Mesendoderm (in vitro differentiated cells): ENCODE results near the gene ARHGEF2.

Experiments
- DNase-seq: peaks from one replicate; pipeline ENCODE4 v3.0.0; 2013
- H2AK5ac ChIP-seq: 2 replicates; pipeline ENCODE4 v1.6.1; 2013; ENCODE audit warnings: low read length, inconsistent platforms
- H2BK120ac ChIP-seq: 2 replicates; pipeline ENCODE4 v1.6.1; 2013; ENCODE audit warnings: low read depth, mild to moderate bottlenecking, low read length, moderate library complexity, mixed read lengths
- H2BK15ac ChIP-seq: replicated peaks from 2 replicates; pipeline ENCODE4 v1.6.1; 2013; ENCODE audit warnings: low read depth, mild to moderate bottlenecking, moderate library complexity
- H2BK5ac ChIP-seq: 2 replicates; pipeline ENCODE4 v1.6.1; 2013; ENCODE audit warnings: low read length, inconsistent platforms
- H3K18ac ChIP-seq: 2 replicates; pipeline ENCODE4 v1.6.1; 2013; ENCODE audit warnings: mild to moderate bottlenecking, low read length, mixed read lengths
- H3K23ac ChIP-seq: one replicate; pipeline ENCODE4 v1.6.1; 2013; ENCODE audit warnings: low read length
- H3K27ac ChIP-seq: 2 replicates; pipeline ENCODE4 v1.5.1; 2013; ENCODE audit warnings: low read depth, mild to moderate bottlenecking, inconsistent platforms, low read length, moderate library complexity
- H3K27me3 ChIP-seq: 2 replicates; pipeline ENCODE4 v1.6.1; 2013; ENCODE audit warnings: low read length, control low read depth, mild to moderate bottlenecking, inconsistent platforms; ENCODE audit not compliant: insufficient read depth, poor library complexity
- H3K36me3 ChIP-seq: 2 replicates; pipeline ENCODE4 v1.6.1; 2013; ENCODE audit warnings: low read length, inconsistent platforms; ENCODE audit not compliant: control insufficient read depth, insufficient read depth
- H3K4ac ChIP-seq: one replicate; pipeline ENCODE4 v1.6.1; 2013; ENCODE audit warnings: low read depth, mild to moderate bottlenecking, low read length, moderate library complexity
- H3K4me1 ChIP-seq: 2 replicates; pipeline ENCODE4 v1.6.1; 2013; ENCODE audit warnings: low read depth, low read length, inconsistent platforms; ENCODE audit not compliant: control insufficient read depth
- H3K4me2 ChIP-seq: 2 replicates; pipeline ENCODE4 v1.6.1; 2013; ENCODE audit warnings: low read length
- H3K4me3 ChIP-seq: 2 replicates; pipeline ENCODE4 v1.5.1; 2013; ENCODE audit warnings: mild to moderate bottlenecking, low read length
- H3K56ac ChIP-seq: one replicate; pipeline ENCODE4 v1.6.1; 2013; ENCODE audit warnings: low read length
- H3K79me1 ChIP-seq: 2 replicates; pipeline ENCODE4 v1.6.1; 2013; ENCODE audit warnings: low read length, inconsistent platforms
- H3K79me2 ChIP-seq: 2 replicates; pipeline ENCODE4 v1.6.1; 2013; ENCODE audit warnings: mild to moderate bottlenecking, low read length; ENCODE audit not compliant: control insufficient read depth, insufficient read depth
- H3K9ac ChIP-seq: 2 replicates; pipeline ENCODE4 v1.6.1; 2013; ENCODE audit warnings: low read length, inconsistent platforms
- H4K5ac ChIP-seq: one replicate; pipeline ENCODE4 v1.6.1; 2013; ENCODE audit warnings: low read length
- H4K8ac ChIP-seq: one replicate; pipeline ENCODE4 v1.6.1; 2013; ENCODE audit warnings: low read depth, mild to moderate bottlenecking, control low read depth, low read length, moderate library complexity
- WGBS: extraction: QIAGEN DNeasy Blood & Tissue Kit; methylation state at CpG from one replicate; pipeline ENCODE4 v1.1.7; 2013; ENCODE audit warnings: low lambda C conversion rate, missing lambda C conversion rate; ENCODE audit not compliant: insufficient coverage; ENCODE audit errors: extremely low coverage; 5-methylcytosine and 5-hydroxymethylcytosine counted together

ARHGEF2 gene

GRCh38 chr1:155950829-155951228, 27.5 kb downstream of the ARHGEF2 start:
- no peak overlapping the region for H3K4ac ChIP-seq
- H3K23ac ChIP-seq = no peak overlapping the region
- no peak overlapping the region for H2BK15ac ChIP-seq
- H3K4me3 ChIP-seq = no peak overlapping the region
- no peak overlapping the region for H4K5ac ChIP-seq
- no peak overlapping the region for H2AK5ac ChIP-seq
- no peak overlapping the region for H2BK120ac ChIP-seq
- H4K8ac ChIP-seq = no peak overlapping the region
- no peak overlapping the region for H3K56ac ChIP-seq
- H3K27me3 ChIP-seq = no peaks in the 10 kb centered on the region
- H3K4me1 ChIP-seq = peaks cover 5% of the 10 kb centered on the region
- DNase-seq = no peak
- peaks cover 27% of the 10 kb centered on the region for H3K36me3 ChIP-seq
- H3K79me1 ChIP-seq = no peaks in the 10 kb centered on the region
- H3K27ac ChIP-seq = no peak overlapping the region
- H3K18ac ChIP-seq = no peak overlapping the region
- H3K4me2 ChIP-seq = no peak overlapping the region
- H3K79me2 ChIP-seq = no peaks in the 10 kb centered on the region
- no peak overlapping the region for H3K9ac ChIP-seq
- no peak overlapping the region for H2BK5ac ChIP-seq
- no CpG with 5 or more reads among the region's 27 CpGs for WGBS

- WGBS = no CpG with 5 or more reads among the region's 8 CpGs
These were observed 30.6 kb downstream of the ARHGEF2 start for GRCh38 chr1:155947741-155948140.

GRCh38 chr1:155947292-155947691, 31.1 kb downstream of the ARHGEF2 start:
- Histone ChIP-seq H3K56ac (no peak overlapping the region), H4K5ac (no peak overlapping the region), H4K8ac (no peak overlapping the region), H2BK5ac (no peak overlapping the region), H3K27me3 (no peaks in the 10 kb centered on the region), H3K79me1 (no peaks in the 10 kb centered on the region), H3K18ac (no peak overlapping the region), H3K27ac (no peak overlapping the region), H3K4me3 (no peak overlapping the region), H3K4me2 (no peak overlapping the region), H3K79me2 (no peaks in the 10 kb centered on the region), H3K4ac (no peak overlapping the region), H3K9ac (no peak overlapping the region), H2AK5ac (no peak overlapping the region), H2BK15ac (no peak overlapping the region), H3K23ac (no peak overlapping the region), H2BK120ac (no peak overlapping the region), H3K4me1 (peaks cover 5% of the 10 kb centered on the region), H3K36me3 (peaks cover 22% of the 10 kb centered on the region)
- no CpG with 5 or more reads among the region's 4 CpGs for WGBS
- no peak for DNase-seq

More at GRCh38 chr1:155947741-155948140, 30.6 kb downstream of the ARHGEF2 start:
- H3K36me3 ChIP-seq = peaks cover 24% of the 10 kb centered on the region
- H3K4me1 ChIP-seq = peaks cover 5% of the 10 kb centered on the region
- no peak overlapping the region for H2BK15ac ChIP-seq
- H3K79me2 ChIP-seq = no peaks in the 10 kb centered on the region
- H3K4me3 ChIP-seq = no peak overlapping the region
- no peak overlapping the region for H3K4me2 ChIP-seq
- no peak overlapping the region for H4K8ac ChIP-seq
- no peak overlapping the region for H2AK5ac ChIP-seq
- H3K27me3 ChIP-seq = no peaks in the 10 kb centered on the region
- H3K9ac ChIP-seq = no peak overlapping the region
- no peak overlapping the region for H4K5ac ChIP-seq
- H2BK120ac ChIP-seq = no peak overlapping the region
- H3K18ac ChIP-seq = no peak overlapping the region
- no peak overlapping the region for H3K56ac ChIP-seq
- no peak overlapping the region for H3K23ac ChIP-seq
- no peak for DNase-seq
- no peak overlapping the region for H3K27ac ChIP-seq
- H3K4ac ChIP-seq = no peak overlapping the region
- H3K79me1 ChIP-seq = no peaks in the 10 kb centered on the region
- no peak overlapping the region for H2BK5ac ChIP-seq

GRCh38 chr1:155946633-155947219, 31.6 kb downstream of the ARHGEF2 start:
- Histone ChIP-seq H4K5ac (no peak overlapping the region), H3K4me1 (peaks cover 5% of the 10 kb centered on the region), H3K4me2 (no peak overlapping the region), H4K8ac (no peak overlapping the region), H3K27ac (no peak overlapping the region), H2BK5ac (no peak overlapping the region), H3K56ac (no peak overlapping the region), H3K27me3 (no peaks in the 10 kb centered on the region), H3K18ac (no peak overlapping the region), H3K23ac (no peak overlapping the region), H2BK120ac (no peak overlapping the region), H3K4ac (no peak overlapping the region), H3K79me1 (no peaks in the 10 kb centered on the region), H3K36me3 (peaks cover 18% of the 10 kb centered on the region), H2AK5ac (no peak overlapping the region), H3K4me3 (no peak overlapping the region), H2BK15ac (no peak overlapping the region), H3K79me2 (no peaks in the 10 kb centered on the region), H3K9ac (no peak overlapping the region)
- no peak for DNase-seq
- WGBS = no CpG with 5 or more reads among the region's 8 CpGs

- Histone ChIP-seq H3K4me2 (no peak overlapping the region), H3K36me3 (peaks cover 5% of the 10 kb centered on the region), H2BK5ac (no peak overlapping the region), H4K8ac (no peak overlapping the region), H3K27ac (no peak overlapping the region), H4K5ac (no peak overlapping the region), H2AK5ac (no peak overlapping the region), H3K4ac (no peak overlapping the region), H3K4me1 (peaks cover 5% of the 10 kb centered on the region), H3K4me3 (no peak overlapping the region), H2BK120ac (no peak overlapping the region), H3K18ac (no peak overlapping the region), H3K23ac (no peak overlapping the region), H2BK15ac (no peak overlapping the region), H3K79me2 (no peaks in the 10 kb centered on the region), H3K9ac (no peak overlapping the region), H3K56ac (no peak overlapping the region), H3K79me1 (no peaks in the 10 kb centered on the region), H3K27me3 (no peaks in the 10 kb centered on the region)
- no peak for DNase-seq
- WGBS = no CpG with 5 or more reads among the region's 6 CpGs
These were observed 33.9 kb downstream of the ARHGEF2 start for GRCh38 chr1:155944444-155944799.

- H3K79me1 ChIP-seq = no peaks in the 10 kb centered on the region
- H3K36me3 ChIP-seq = peaks cover 5% of the 10 kb centered on the region
- no peak for DNase-seq
- no peak overlapping the region for H4K5ac ChIP-seq
- no peak overlapping the region for H3K9ac ChIP-seq
- peaks cover 5% of the 10 kb centered on the region for H3K4me1 ChIP-seq
- H3K23ac ChIP-seq = peak overlapping the region; percentile 39
- no peak overlapping the region for H2AK5ac ChIP-seq
- no peaks in the 10 kb centered on the region for H3K79me2 ChIP-seq
- no peak overlapping the region for H3K27ac ChIP-seq
- no peak overlapping the region for H3K4ac ChIP-seq
- no peak overlapping the region for H3K18ac ChIP-seq
- H2BK120ac ChIP-seq = no peak overlapping the region
- H2BK5ac ChIP-seq = no peak overlapping the region
- no peak overlapping the region for H4K8ac ChIP-seq
- no peak overlapping the region for H2BK15ac ChIP-seq
- H3K4me2 ChIP-seq = no peak overlapping the region
- WGBS = no CpG with 5 or more reads among the region's 11 CpGs
- H3K56ac ChIP-seq = no peak overlapping the region
- H3K4me3 ChIP-seq = no peak overlapping the region
- no peaks in the 10 kb centered on the region for H3K27me3 ChIP-seq
These were observed 35.7 kb downstream of the ARHGEF2 start for GRCh38 chr1:155942578-155943141.
